Smooth muscle cell (in vitro differentiated cells): ENCODE data around the gene LTB4R2. TPM values are rescaled to one million over a fixed set of nuclear protein-coding genes. Genes with fewer than 3 reads are reported as not detected.

Source experiments
- DNase-seq: peaks from one replicate; lab custom pipeline; 2025; ENCODE audit not compliant: unreplicated experiment; lab: John Stamatoyannopoulos, UW
- H2AFZ ChIP-seq: fragments of 200-600 bp; sonication (generic); 2 replicates; pipeline ENCODE4 v1.6.0; 2016; ENCODE audit warnings: antibody characterized with exemption, low read depth, mild to moderate bottlenecking
- H3F3A ChIP-seq: fragments of 200-600 bp; sonication (generic); 2 replicates; pipeline ENCODE4 v1.6.0; 2017; ENCODE audit warnings: antibody characterized with exemption, low read depth
- H3K27ac ChIP-seq: fragments of 200-600 bp; sonication (generic); 2 replicates; pipeline ENCODE4 v1.5.1; 2016; ENCODE audit warnings: low read depth, mild to moderate bottlenecking
- H3K27me3 ChIP-seq: fragments of 200-600 bp; sonication (generic); 2 replicates; pipeline ENCODE4 v1.6.1; 2016; ENCODE audit warnings: low read depth, mild to moderate bottlenecking
- H3K36me3 ChIP-seq: fragments of 200-600 bp; sonication (generic); 2 replicates; pipeline ENCODE4 v1.5.1; 2016; ENCODE audit warnings: low read depth
- H3K4me1 ChIP-seq: fragments of 200-600 bp; sonication (generic); 2 replicates; pipeline ENCODE4 v1.5.1; 2016; ENCODE audit warnings: low read depth
- H3K4me2 ChIP-seq: fragments of 200-600 bp; sonication (generic); 2 replicates; pipeline ENCODE4 v1.6.0; 2016; ENCODE audit warnings: mild to moderate bottlenecking
- H3K4me3 ChIP-seq: fragments of 200-600 bp; sonication (generic); 2 replicates; pipeline ENCODE4 v1.5.1; 2016; ENCODE audit warnings: mild to moderate bottlenecking
- H3K79me2 ChIP-seq: fragments of 200-600 bp; sonication (generic); 2 replicates; pipeline ENCODE4 v1.6.0; 2016; ENCODE audit warnings: low read depth, mild to moderate bottlenecking
- H3K9ac ChIP-seq: fragments of 200-600 bp; sonication (generic); 2 replicates; pipeline ENCODE4 v1.6.0; 2016; ENCODE audit warnings: low read depth
- H3K9me3 ChIP-seq: fragments of 200-600 bp; sonication (generic); replicated peaks from 2 replicates; pipeline ENCODE4 v1.5.1; 2016; ENCODE audit warnings: low read depth
- H4K20me1 ChIP-seq: fragments of 200-600 bp; sonication (generic); 2 replicates; pipeline ENCODE4 v1.6.0; 2016; ENCODE audit warnings: low read depth
- WGBS: methylation state at CpG from one replicate; pipeline ENCODE4 v1.1.7; 2016; ENCODE audit warnings: low lambda C conversion rate; 5-methylcytosine and 5-hydroxymethylcytosine counted together
- polyA plus RNA-seq: library from polyadenylated mRNA; unstranded; fragments of >200 nt; fragmentation: Nextera tagmentation; extraction: Ambion mirVana; gene quantifications from 2 replicates; pipeline ENCODE4 v1.2.1, GENCODE V29; 2016
- total RNA-seq: library from RNA; depleted of rRNA; stranded (reverse); fragments of >200 nt; gene quantifications from 2 replicates; pipeline ENCODE4 v1.2.3, GENCODE V29; 2014
- TF ChIP-seq, protein P1 (sequence below): fragments of 200-600 bp; sonication (generic); IDR thresholded peaks from 2 replicates; pipeline ENCODE4 v1.5.1; 2017; ENCODE audit warnings: borderline replicate concordance, mild to moderate bottlenecking, antibody characterized with exemption; ENCODE audit not compliant: insufficient read depth, poor library complexity, severe bottlenecking

LTB4R2 gene
- total and polyA plus RNA-seq, 2 experiments from 2014 or later = 0.70 to 2.8 TPM

DNA sequence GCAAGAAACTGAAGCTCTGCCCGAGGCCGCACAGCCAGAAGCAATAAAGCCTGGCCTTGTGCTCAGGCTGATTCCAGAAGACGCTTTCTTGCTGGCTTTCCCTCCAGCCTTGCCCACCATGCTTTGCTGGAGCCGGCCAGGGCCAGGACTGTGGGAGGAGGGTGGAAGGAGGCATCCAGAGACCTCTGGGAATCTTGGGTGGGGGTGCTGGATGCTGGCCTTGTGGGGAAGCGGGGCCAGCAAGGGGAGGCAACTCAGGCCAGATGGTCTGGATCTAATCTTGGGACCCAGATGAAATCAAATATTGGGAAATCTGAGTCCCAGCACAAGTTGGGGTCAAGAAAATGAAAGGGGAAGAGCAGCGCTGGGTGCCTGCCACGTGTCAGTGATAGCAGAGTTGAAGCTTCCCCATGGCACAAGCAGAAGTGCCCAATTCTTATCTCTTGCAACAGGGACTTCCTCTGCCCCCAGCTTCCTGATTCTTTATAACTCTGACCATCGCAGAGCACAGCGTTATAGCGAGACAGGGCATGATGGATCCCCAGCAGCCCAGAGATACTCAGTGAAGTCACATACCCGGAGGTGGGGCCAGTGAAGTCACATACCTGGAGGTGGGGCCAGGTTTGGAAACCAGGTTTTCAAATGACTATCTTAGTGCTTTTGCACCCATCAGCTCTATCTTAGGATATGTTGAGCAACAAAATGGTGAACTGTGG lies 32.2 kb upstream of the LTB4R2 start:
- H3K36me3 ChIP-seq = no peaks in the 10 kb centered on the region
- H3K27ac ChIP-seq = no peak overlapping the region
- DNase-seq = no peak
- no peak overlapping the region for H3K4me3 ChIP-seq
- H3K4me1 ChIP-seq = no peaks in the 10 kb centered on the region
- no peak overlapping the region for H2AFZ ChIP-seq
- H3K27me3 ChIP-seq = no peaks in the 10 kb centered on the region
- H3K9me3 ChIP-seq = no peaks in the 10 kb centered on the region
- H3F3A ChIP-seq = no peaks in the 10 kb centered on the region
- no peak overlapping the region for H3K4me2 ChIP-seq
- 92% methylated on average over 11 of the region's 11 CpGs for WGBS
- no peak overlapping the region for H3K9ac ChIP-seq
- no peaks in the 10 kb centered on the region for H4K20me1 ChIP-seq
- H3K79me2 ChIP-seq = no peaks in the 10 kb centered on the region
- TF ChIP-seq, protein P1, sequence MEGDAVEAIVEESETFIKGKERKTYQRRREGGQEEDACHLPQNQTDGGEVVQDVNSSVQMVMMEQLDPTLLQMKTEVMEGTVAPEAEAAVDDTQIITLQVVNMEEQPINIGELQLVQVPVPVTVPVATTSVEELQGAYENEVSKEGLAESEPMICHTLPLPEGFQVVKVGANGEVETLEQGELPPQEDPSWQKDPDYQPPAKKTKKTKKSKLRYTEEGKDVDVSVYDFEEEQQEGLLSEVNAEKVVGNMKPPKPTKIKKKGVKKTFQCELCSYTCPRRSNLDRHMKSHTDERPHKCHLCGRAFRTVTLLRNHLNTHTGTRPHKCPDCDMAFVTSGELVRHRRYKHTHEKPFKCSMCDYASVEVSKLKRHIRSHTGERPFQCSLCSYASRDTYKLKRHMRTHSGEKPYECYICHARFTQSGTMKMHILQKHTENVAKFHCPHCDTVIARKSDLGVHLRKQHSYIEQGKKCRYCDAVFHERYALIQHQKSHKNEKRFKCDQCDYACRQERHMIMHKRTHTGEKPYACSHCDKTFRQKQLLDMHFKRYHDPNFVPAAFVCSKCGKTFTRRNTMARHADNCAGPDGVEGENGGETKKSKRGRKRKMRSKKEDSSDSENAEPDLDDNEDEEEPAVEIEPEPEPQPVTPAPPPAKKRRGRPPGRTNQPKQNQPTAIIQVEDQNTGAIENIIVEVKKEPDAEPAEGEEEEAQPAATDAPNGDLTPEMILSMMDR = no peak

DNA sequence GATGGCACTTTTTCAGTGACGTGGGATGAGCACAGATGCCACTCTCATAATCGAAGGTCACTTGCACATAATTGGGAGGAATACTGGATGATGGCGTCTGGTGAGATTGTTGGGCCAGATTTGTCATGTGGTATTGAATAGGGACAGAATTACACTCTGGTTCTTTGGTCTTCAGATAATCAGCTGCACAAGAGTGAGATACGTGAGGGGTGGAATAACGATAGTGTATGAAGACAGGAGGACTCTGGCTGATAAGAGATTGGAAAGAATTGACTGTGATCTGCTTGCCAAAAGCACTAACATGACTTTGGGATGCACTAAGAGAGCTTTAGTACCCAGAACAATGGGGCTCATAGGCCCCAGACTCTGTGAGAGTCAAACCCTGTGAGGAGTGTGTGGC lies 31.5 kb upstream of the LTB4R2 start:
- no peaks in the 10 kb centered on the region for H4K20me1 ChIP-seq
- H3K27me3 ChIP-seq = no peaks in the 10 kb centered on the region
- 95% methylated on average over 5 of the region's 5 CpGs for WGBS
- no peaks in the 10 kb centered on the region for H3K4me1 ChIP-seq
- no peak overlapping the region for H3K4me3 ChIP-seq
- no peaks in the 10 kb centered on the region for H3K9me3 ChIP-seq
- no peaks in the 10 kb centered on the region for H3K36me3 ChIP-seq
- H3K79me2 ChIP-seq = no peaks in the 10 kb centered on the region
- no peaks in the 10 kb centered on the region for H3F3A ChIP-seq
- TF ChIP-seq, protein P1 = no peak
- no peak overlapping the region for H2AFZ ChIP-seq
- H3K9ac ChIP-seq = no peak overlapping the region
- no peak overlapping the region for H3K27ac ChIP-seq
- H3K4me2 ChIP-seq = no peak overlapping the region
- no peak for DNase-seq

DNA sequence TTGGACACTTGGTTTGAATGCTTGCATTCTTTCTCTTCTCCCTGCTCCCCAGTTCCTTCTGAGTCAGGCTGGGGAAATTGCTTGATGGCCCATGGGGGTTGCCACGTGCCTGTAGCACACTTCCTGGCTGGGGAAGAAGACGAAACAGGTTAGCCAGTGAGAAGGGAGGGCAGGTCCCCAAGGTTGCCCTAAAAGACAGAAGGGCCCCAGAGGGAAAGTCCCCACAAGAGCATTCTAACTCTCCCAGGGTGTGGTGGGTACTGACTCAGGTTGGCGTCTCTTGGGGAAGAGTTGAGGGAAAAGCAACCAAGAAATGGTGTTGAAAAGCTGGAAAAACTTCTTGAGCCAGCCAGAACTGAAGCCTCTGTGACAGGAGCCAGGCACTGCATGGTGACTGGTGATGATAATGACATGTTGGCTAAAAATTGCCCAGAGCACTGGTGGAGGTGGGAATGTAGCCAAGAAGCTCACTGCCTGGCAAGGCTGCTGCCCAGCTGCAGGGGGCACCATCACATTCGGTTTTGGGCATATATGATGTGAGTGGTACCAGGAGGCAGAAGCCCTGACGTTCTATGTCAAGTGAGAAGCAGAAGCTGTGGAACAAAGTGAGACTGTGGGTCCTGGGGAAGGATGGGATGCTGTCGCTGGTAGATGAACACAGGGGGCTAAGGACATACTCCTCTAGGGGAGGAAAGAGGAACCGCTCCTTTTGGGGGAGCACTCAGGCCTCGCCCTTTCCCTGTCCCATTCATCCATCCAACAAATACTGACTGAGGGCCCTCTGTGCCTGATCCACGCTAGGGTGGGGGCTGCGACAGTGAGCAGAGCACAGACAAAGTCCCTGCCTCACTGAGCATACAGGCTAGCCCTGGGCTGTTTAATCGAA lies 30.4 kb upstream of the LTB4R2 start:
- Histone ChIP-seq H3K4me3 (no peak overlapping the region), H3K9me3 (no peaks in the 10 kb centered on the region), H3K27ac (no peak overlapping the region), H4K20me1 (no peaks in the 10 kb centered on the region), H3K36me3 (no peaks in the 10 kb centered on the region), H3K9ac (no peak overlapping the region), H3F3A (no peaks in the 10 kb centered on the region), H3K27me3 (no peaks in the 10 kb centered on the region), H2AFZ (no peak overlapping the region), H3K4me1 (no peaks in the 10 kb centered on the region), H3K4me2 (no peak overlapping the region), H3K79me2 (no peaks in the 10 kb centered on the region)
- DNase-seq = no peak
- WGBS = 85% methylated on average over 11 of the region's 11 CpGs
- TF ChIP-seq, protein P1 = no peak
